GM18907 (cell line): ENCODE measurements around the gene SLC31A2.
A peak's percentile ranks its signal among the peaks of the same experiment; 100 is the strongest.
"Not testable (repeated sequence)": the region's sequence is repeated elsewhere in the genome, so short reads cannot be mapped to it uniquely, and the experiment has no call there.

Experiments used
- ATAC-seq: cut with Tn5 transposase; IDR thresholded peaks from one replicate; pipeline ENCODE4 v1.9.1; 2021; ENCODE audit warnings: mild to moderate bottlenecking, moderate library complexity; ENCODE audit not compliant: unreplicated experiment

The SLC31A2 gene, protein sequence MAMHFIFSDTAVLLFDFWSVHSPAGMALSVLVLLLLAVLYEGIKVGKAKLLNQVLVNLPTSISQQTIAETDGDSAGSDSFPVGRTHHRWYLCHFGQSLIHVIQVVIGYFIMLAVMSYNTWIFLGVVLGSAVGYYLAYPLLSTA

GRCh38 chr9:113150670-113151611, at the start of gene SLC31A2:
Gene SLC31A2, plus strand, starts transcription at chr9:113151007. Its CDS starts 68 bp downstream, at chr9:113151075.
- peak; percentile 96 for ATAC-seq

GRCh38 chr9:113105345-113105744, 45.5 kb upstream of the SLC31A2 start:
- ATAC-seq: not testable (repeated sequence)

DNA sequence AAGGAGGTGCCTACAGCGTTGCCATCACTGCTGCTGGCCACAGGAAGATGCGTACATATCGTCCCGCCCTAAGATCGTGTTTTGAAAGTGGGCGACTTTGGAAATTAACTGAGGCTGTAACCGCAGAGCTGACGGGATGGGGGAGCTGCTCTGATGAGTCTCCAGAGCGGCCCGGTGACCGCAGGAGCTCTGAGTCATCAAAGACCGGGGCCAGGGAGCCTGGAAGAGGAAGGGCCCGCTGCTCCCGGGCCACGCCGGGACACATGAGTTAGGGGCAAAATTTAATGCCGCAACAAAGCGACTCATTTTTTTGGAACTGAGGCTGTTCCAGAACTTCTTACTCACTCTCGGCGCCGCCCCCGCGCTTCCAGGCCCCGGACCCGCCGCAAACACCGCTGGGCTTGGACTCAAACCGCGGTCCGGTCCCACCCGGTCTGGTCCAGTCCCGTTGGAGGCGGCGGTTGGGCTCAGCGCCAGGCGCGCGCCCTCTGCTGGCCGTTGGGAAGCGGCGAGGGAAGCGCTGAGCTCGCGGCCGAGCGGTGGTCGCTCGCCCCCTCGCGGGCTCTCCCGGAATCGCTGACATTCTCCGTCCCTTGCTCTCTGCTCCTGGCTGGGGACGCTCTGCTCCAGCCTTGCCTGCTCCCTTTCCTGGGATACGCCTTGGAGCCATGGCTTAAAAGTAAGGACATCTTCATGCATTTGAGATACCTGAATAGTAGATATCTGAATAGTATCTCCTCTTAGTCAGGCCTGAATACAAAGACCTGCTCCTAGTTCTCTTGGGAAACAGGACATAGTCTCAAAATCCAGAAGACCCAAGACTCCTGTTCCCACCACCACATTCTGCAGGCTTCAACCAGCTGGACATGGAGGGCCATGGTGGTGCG, 39.5 kb upstream of the SLC31A2 start:
- peak; percentile 66 for ATAC-seq

DNA sequence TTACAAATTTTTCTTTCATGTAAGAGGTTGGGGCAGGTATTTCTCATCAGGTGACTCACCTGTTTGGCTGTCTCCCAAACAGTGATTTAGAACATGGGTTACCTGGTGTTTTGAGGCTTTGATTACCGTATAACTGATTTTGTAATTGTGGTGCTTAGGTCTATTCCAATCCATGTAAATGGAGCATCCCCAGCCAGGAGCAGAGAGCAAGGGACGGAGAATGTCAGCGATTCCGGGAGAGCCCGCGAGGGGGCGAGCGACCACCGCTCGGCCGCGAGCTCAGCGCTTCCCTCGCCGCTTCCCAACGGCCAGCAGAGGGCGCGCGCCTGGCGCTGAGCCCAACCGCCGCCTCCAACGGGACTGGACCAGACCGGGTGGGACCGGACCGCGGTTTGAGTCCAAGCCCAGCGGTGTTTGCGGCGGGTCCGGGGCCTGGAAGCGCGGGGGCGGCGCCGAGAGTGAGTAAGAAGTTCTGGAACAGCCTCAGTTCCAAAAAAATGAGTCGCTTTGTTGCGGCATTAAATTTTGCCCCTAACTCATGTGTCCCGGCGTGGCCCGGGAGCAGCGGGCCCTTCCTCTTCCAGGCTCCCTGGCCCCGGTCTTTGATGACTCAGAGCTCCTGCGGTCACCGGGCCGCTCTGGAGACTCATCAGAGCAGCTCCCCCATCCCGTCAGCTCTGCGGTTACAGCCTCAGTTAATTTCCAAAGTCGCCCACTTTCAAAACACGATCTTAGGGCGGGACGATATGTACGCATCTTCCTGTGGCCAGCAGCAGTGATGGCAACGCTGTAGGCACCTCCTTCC, 37.9 kb upstream of the SLC31A2 start:
- peak; percentile 60 for ATAC-seq

DNA sequence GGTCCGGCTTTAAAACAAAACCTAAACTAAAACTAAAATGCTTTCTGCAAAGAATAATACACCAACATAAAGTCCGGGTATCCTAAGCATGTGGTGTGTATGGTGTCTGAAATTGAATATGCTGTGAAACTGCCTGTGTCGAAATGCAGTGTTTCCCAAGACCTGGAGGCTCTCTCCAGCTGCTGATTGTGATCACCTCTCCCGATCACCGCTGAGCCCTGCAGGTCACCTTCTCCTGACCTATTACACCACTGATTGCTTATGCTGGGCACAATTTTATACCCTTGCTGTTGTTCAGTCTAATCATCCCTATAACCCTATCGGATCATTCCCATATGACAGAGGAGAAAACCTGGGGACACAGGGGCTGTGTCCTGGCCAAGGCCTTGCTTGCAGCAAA, 32.0 kb upstream of the SLC31A2 start:
- not testable (repeated sequence) for ATAC-seq

DNA sequence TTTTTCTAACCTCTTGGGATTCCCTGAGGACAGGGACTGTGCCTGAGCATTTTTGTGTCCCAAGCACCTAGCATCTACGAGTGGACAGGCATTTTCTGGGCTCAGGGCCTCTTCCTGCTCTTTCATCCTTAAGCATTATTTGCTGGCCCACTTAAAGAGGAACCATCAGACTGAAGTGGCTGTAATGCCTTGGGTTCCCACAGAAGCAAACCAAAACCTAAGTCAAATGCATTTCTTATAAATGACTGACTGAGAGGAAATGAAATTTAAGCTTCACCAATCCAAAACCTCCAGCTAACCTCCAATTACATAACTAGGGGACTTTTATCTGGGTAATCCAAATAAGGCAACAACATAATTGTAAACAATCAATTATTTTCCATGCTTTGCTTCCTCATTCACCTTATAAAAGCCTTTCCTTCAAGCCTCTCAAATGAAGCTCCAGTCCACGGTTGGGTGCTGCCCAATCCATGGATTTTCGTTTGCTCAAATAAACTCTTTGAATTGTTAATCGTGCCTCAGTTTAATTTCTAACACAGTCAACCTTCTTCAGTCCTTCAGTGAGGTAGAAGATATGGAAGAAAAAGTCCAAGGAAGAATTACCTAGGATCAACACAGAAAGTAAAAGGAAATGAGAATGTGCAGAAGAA, 25.3 kb upstream of the SLC31A2 start:
- ATAC-seq: no peak

- ATAC-seq: no peak
Measured at GRCh38 chr9:113129466-113129865, 21.3 kb upstream of the SLC31A2 start.

GRCh38 chr9:113129884-113130283, 20.9 kb upstream of the SLC31A2 start:
- ATAC-seq: no peak

GRCh38 chr9:113131689-113132151, 19.1 kb upstream of the SLC31A2 start:
- no peak for ATAC-seq

DNA sequence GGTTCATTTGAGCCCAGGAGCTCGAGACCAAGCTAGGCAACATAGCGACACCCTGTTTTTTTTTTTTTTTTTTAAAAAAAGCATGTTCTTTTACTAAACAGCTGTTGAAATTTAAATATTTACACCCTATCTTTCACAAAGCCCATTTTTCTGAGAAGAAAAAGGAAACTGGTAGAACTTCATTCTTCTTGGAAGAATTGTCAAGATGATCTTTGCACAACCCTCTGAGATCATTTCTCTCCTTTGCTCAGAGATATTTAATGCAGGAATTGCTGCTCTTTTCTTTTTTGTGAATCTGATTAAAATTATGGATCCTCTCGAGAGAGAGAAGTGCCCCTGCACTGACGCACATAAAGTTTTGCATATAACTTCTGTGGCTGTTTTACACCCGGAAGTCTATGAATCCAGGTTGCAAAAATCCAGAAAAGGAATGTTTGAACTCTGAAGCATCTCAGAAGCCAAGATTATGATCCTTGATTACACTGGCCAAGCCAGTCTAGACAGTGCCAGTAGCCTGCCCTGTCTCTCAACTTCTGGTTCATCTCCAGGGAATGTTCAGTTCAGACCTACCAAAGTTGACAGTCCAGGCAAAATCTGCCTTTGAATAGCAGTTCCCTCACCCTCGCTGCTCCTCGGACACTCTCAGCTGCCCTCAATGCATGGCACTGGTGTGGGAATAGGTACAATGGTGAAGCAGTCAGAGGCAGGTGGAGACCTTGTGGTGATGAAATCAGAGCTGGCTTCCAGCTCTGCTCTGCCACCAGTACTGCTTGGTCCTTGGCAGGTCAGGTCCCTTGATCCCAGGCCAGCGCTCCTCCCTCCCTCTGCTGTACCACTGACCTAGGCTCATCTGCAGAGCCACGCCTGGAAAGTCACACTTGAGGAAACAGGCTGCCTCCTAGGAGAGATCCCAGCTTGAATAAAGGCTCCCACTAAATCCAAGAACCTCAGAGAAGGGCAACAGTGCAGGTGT, 13.3 kb upstream of the SLC31A2 start:
- no peak for ATAC-seq

GRCh38 chr9:113138760-113139159, 12.0 kb upstream of the SLC31A2 start:
- ATAC-seq: no peak

- ATAC-seq: no peak
Measured at GRCh38 chr9:113139225-113139829, 11.5 kb upstream of the SLC31A2 start.

DNA sequence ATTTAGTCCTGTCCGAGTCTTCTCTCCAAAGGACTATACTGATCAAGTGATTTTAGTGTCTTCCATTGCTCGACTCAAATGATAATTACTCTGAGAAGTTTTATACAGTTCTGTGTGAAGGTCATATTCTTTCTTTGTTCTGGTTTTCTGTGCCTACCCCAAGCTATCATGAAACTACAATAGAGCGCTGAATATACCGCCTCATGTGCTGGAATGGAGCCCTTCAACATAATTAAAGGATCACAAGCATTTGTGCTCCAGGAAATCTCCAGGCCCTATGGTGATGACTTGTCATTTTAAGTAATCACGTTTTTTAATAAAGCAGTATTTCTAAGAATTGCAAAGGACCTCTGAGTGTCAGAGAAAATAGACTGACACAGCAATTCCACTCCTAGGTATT, 10.9 kb upstream of the SLC31A2 start:
- ATAC-seq: no peak

- ATAC-seq: not testable (repeated sequence)
Measured at GRCh38 chr9:113140896-113141295, 9.9 kb upstream of the SLC31A2 start.

GRCh38 chr9:113143432-113144227, 7.2 kb upstream of the SLC31A2 start:
- no peak for ATAC-seq

DNA sequence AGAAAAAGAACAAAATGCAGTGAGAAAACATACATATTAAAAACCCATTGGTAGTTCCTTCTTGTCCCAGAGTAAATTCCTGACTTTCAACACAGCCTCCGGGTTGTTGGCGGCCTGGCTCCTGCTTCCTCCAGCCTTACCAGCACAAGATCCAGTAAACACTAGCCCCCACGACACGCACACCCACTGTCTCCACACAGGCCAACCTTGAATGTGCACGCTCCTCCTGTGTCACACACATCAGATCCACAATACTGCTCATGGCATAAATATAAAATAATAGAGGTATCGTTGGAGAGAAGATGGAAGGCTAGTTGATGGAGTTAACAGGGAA, 2.5 kb upstream of the SLC31A2 start:
- no peak for ATAC-seq

GRCh38 chr9:113148781-113149510, 1.9 kb upstream of the SLC31A2 start:
- ATAC-seq: no peak
